NT2/D1 (cell line): ENCODE measurements around the gene ADSS2.

Source experiments
- SUZ12 ChIP-seq: IDR thresholded peaks from 2 replicates; pipeline ENCODE4 v1.6.1; 2011; ENCODE audit not compliant: insufficient read length, insufficient read depth; ENCODE audit errors: extremely low read depth
- YY1 ChIP-seq: IDR thresholded peaks from 2 replicates; pipeline ENCODE4 v1.6.1; 2011; ENCODE audit not compliant: insufficient read length, insufficient read depth

DNA sequence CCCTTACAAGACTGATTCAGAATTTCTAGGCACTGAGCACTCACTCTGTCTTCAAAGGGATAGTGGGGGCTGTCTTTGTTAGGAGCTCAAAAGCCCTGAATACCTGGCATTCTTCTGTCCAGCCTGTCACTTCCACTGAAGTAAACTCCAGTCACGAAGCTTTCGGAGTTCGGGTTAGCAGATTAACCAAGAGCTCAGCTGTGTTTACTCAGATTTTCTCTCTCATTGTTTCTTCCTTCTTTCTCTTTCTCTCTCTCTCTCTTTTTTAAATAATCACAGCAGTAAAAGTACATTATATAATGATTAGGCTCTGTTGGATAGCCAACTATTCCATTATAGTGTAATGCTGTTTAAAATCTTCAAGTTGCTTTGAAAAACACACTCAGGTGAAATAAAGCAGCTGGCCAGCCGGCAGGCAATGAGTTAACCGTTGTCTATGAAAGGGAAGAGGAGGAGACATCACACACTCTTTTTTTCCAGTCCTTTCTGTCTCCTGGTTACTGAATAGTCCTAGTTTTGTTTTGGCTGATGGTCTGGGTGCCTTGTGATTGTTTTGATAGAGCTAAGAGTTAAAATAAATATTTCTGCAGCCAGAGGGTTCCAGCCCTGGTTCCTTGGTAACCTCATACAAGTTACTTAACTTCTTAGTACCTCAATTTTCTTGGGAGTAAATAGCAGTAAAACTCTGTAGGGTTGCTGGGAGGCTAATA, 89.8 kb downstream of the ADSS2 start:
- TF ChIP-seq SUZ12 (no peak), YY1 (no peak)
